ENCODE measurements around the gene PIWIL4. TPM values are rescaled to one million over a fixed set of nuclear protein-coding genes. Genes with fewer than 3 reads are reported as not detected.
"Not testable (repeated sequence)": the region's sequence is repeated elsewhere in the genome, so short reads cannot be mapped to it uniquely, and the experiment has no call there.

The PIWIL4 gene
- polyA plus RNA-seq, 1 of the 3 experiments (the other 2 are of a cell fraction): 1.7 TPM

- Histone ChIP-seq H2AFZ (ENCODE audit: low read depth) (no peak overlapping the region), H3K9ac (no peak overlapping the region), H4K20me1 (ENCODE audit: insufficient read depth) (no peaks in the 10 kb centered on the region), H3K27ac (ENCODE audit: low read depth in 2 of 2, low read length in 1 of 2) (no peak overlapping the region), H3K9me2 (no peaks in the 10 kb centered on the region), H3K4me3 (ENCODE audit: low read depth in 2 of 2, low read length in 1 of 2) (no peak overlapping the region), H3F3A (replicated peaks; ENCODE audit: insufficient read depth) (no peaks in the 10 kb centered on the region), H3K27me3 (ENCODE audit: insufficient read depth) (no peaks in the 10 kb centered on the region), H3K9me3 (no peaks in the 10 kb centered on the region), H3K4me1 (ENCODE audit: control insufficient read depth in 1 of 2, insufficient read depth in 2 of 2, low read depth in 1 of 2, low read length in 1 of 2) (peaks cover 0 to 3% of the 10 kb centered on the region in 2 experiments; a peak in 1 of 4 replicates), H3K79me2 (ENCODE audit: insufficient read depth) (no peaks in the 10 kb centered on the region), H3K36me3 (replicated peaks in 1 of 2; ENCODE audit: control insufficient read depth in 1 of 2, insufficient read depth in 2 of 2, low read length in 1 of 2) (no peaks in the 10 kb centered on the region), H3K4me2 (no peak overlapping the region)
- TF ChIP-seq, protein P1, sequence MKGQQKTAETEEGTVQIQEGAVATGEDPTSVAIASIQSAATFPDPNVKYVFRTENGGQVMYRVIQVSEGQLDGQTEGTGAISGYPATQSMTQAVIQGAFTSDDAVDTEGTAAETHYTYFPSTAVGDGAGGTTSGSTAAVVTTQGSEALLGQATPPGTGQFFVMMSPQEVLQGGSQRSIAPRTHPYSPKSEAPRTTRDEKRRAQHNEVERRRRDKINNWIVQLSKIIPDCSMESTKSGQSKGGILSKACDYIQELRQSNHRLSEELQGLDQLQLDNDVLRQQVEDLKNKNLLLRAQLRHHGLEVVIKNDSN (IDR thresholded peaks at IDR 0.05; ENCODE audit: borderline replicate concordance, low read depth): no peak
- no peak for TF ChIP-seq RCOR1 (IDR thresholded peaks at IDR 0.05; ENCODE audit: low read length)
- TF ChIP-seq EZH2phosphoT487 (IDR thresholded peaks at IDR 0.05; ENCODE audit: borderline replicate concordance, low read depth): no peak
- TF ChIP-seq, protein P2, sequence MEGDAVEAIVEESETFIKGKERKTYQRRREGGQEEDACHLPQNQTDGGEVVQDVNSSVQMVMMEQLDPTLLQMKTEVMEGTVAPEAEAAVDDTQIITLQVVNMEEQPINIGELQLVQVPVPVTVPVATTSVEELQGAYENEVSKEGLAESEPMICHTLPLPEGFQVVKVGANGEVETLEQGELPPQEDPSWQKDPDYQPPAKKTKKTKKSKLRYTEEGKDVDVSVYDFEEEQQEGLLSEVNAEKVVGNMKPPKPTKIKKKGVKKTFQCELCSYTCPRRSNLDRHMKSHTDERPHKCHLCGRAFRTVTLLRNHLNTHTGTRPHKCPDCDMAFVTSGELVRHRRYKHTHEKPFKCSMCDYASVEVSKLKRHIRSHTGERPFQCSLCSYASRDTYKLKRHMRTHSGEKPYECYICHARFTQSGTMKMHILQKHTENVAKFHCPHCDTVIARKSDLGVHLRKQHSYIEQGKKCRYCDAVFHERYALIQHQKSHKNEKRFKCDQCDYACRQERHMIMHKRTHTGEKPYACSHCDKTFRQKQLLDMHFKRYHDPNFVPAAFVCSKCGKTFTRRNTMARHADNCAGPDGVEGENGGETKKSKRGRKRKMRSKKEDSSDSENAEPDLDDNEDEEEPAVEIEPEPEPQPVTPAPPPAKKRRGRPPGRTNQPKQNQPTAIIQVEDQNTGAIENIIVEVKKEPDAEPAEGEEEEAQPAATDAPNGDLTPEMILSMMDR (IDR thresholded peaks at IDR 0.05): no peak
- TF ChIP-seq, protein P3, sequence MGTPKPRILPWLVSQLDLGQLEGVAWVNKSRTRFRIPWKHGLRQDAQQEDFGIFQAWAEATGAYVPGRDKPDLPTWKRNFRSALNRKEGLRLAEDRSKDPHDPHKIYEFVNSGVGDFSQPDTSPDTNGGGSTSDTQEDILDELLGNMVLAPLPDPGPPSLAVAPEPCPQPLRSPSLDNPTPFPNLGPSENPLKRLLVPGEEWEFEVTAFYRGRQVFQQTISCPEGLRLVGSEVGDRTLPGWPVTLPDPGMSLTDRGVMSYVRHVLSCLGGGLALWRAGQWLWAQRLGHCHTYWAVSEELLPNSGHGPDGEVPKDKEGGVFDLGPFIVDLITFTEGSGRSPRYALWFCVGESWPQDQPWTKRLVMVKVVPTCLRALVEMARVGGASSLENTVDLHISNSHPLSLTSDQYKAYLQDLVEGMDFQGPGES (IDR thresholded peaks at IDR 0.05; ENCODE audit: low read depth, low read length): no peak
- TF ChIP-seq MEF2A (IDR thresholded peaks at IDR 0.05; ENCODE audit: borderline replicate concordance, low read depth): no peak
- TF ChIP-seq RFX5 (IDR thresholded peaks at IDR 0.05; ENCODE audit: low read length): no peak
- no peak for TF ChIP-seq RXRA (IDR thresholded peaks at IDR 0.05; ENCODE audit: borderline replicate concordance, low read depth)
- no peak for TF ChIP-seq NRF1 (IDR thresholded peaks at IDR 0.05; ENCODE audit: low read depth, low read length)
- TF ChIP-seq, protein P4, sequence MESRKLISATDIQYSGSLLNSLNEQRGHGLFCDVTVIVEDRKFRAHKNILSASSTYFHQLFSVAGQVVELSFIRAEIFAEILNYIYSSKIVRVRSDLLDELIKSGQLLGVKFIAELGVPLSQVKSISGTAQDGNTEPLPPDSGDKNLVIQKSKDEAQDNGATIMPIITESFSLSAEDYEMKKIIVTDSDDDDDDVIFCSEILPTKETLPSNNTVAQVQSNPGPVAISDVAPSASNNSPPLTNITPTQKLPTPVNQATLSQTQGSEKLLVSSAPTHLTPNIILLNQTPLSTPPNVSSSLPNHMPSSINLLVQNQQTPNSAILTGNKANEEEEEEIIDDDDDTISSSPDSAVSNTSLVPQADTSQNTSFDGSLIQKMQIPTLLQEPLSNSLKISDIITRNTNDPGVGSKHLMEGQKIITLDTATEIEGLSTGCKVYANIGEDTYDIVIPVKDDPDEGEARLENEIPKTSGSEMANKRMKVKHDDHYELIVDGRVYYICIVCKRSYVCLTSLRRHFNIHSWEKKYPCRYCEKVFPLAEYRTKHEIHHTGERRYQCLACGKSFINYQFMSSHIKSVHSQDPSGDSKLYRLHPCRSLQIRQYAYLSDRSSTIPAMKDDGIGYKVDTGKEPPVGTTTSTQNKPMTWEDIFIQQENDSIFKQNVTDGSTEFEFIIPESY (IDR thresholded peaks at IDR 0.05; ENCODE audit: borderline replicate concordance, low read depth): no peak
- TF ChIP-seq GATA2 (CRISPR knock-in tag; IDR thresholded peaks at IDR 0.05): no peak
- TF ChIP-seq SIN3A (IDR thresholded peaks at IDR 0.05; ENCODE audit: borderline replicate concordance, low read depth, low read length): no peak
- TF ChIP-seq, protein P5, sequence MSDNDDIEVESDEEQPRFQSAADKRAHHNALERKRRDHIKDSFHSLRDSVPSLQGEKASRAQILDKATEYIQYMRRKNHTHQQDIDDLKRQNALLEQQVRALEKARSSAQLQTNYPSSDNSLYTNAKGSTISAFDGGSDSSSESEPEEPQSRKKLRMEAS (IDR thresholded peaks at IDR 0.05; ENCODE audit: low read depth): no peak
- TF ChIP-seq FOSL2 (IDR thresholded peaks at IDR 0.05; ENCODE audit: borderline replicate concordance, low read depth): no peak
- TF ChIP-seq FOXJ3 (CRISPR knock-in tag; IDR thresholded peaks at IDR 0.05): no peak
- no peak for TF ChIP-seq NFIC (IDR thresholded peaks at IDR 0.05; ENCODE audit: borderline replicate concordance)
- no peak for TF ChIP-seq ELF1 (IDR thresholded peaks at IDR 0.05)
- TF ChIP-seq PBX3 (IDR thresholded peaks at IDR 0.05): no peak
- 91% methylated on average over 4 of the region's 4 CpGs for WGBS (ENCODE audit: low lambda C conversion rate)
- no peak for DNase-seq
- ChIA-PET CTCF (no interaction called here), POLR2A (no interaction called here)
Measured at GRCh38 chr11:94568717-94569116, 1.5 kb downstream of the PIWIL4 start.

GRCh38 chr11:94572975-94573374 is 5.8 kb downstream of the PIWIL4 start:
- H3F3A ChIP-seq (replicated peaks; ENCODE audit: insufficient read depth); H3K4me2 ChIP-seq; CTCF ChIA-PET; H3K79me2 ChIP-seq (ENCODE audit: insufficient read depth); H2AFZ ChIP-seq (ENCODE audit: low read depth); H3K9ac ChIP-seq; H3K9me2 ChIP-seq; H4K20me1 ChIP-seq (ENCODE audit: insufficient read depth); DNase-seq; H3K4me3 ChIP-seq (ENCODE audit: low read depth in 2 of 2, low read length in 1 of 2); H3K27ac ChIP-seq (ENCODE audit: low read depth in 2 of 2, low read length in 1 of 2); H3K9me3 ChIP-seq; POLR2A ChIA-PET; H3K36me3 ChIP-seq (replicated peaks in 1 of 2; ENCODE audit: control insufficient read depth in 1 of 2, insufficient read depth in 2 of 2, low read length in 1 of 2); H3K4me1 ChIP-seq (ENCODE audit: control insufficient read depth in 1 of 2, insufficient read depth in 2 of 2, low read depth in 1 of 2, low read length in 1 of 2); H3K27me3 ChIP-seq (ENCODE audit: insufficient read depth): not testable (repeated sequence)
- 92% methylated on average over 2 of the region's 2 CpGs for WGBS (ENCODE audit: low lambda C conversion rate)

Measured in SK-N-SH (cell line).